ENCODE results near the gene CXCR3.

GRCh38 chrX:71640002-71640401 is 21.7 kb upstream of the CXCR3 start:
- TF ChIP-seq CTCF (IDR thresholded peaks at IDR 0.05; ENCODE audit: insufficient read depth, low read depth, low read length), result no peak
- TF ChIP-seq EZH2 (IDR thresholded peaks at IDR 0.05; ENCODE audit: insufficient read depth, low read length), result no peak

Data from astrocyte (in vitro differentiated cells and primary cell).